HepG2 (cell line): ENCODE results near the gene DMKN. TPM values are rescaled to one million over a fixed set of nuclear protein-coding genes. Genes with fewer than 3 reads are reported as not detected.

Experiments
- FOXK1 ChIP-seq: sonication (generic); formaldehyde crosslinking; IDR thresholded peaks from 2 replicates; pipeline ENCODE4 v1.4.0; 2020; ENCODE audit warnings: low read depth, missing genetic modification reagents, borderline replicate concordance
- GABPA ChIP-seq, 2 experiments: IDR thresholded peaks; 2 replicates each; pipeline ENCODE4 v1.6.1; 2011 to 2016; ENCODE audit warnings: low read depth in 2 of 2, low read length in 1 of 2, missing biosample characterization in 1 of 2, missing genetic modification characterization in 1 of 2
- GZF1 ChIP-seq: sonication (generic); formaldehyde crosslinking; IDR thresholded peaks from 2 replicates; pipeline ENCODE4 v1.5.1; 2020; ENCODE audit warnings: mild to moderate bottlenecking, missing genetic modification reagents
- KDM1A ChIP-seq: IDR thresholded peaks from 2 replicates; pipeline ENCODE4 v1.6.1; 2016; ENCODE audit warnings: missing compliant biosample characterization
- MYC ChIP-seq: sonication (generic); formaldehyde crosslinking; IDR thresholded peaks from 2 replicates; pipeline ENCODE4 v1.9.0; 2021; ENCODE audit warnings: missing genetic modification reagents, borderline replicate concordance
- NCOA1 ChIP-seq: sonication (generic); formaldehyde crosslinking; IDR thresholded peaks from 2 replicates; pipeline ENCODE4 v1.9.0; 2021; ENCODE audit warnings: missing genetic modification reagents
- NFKB2 ChIP-seq: sonication (generic); formaldehyde crosslinking; IDR thresholded peaks from 2 replicates; pipeline ENCODE4 v1.4.0; 2020; ENCODE audit warnings: missing genetic modification reagents, borderline replicate concordance
- SIX1 ChIP-seq: sonication (generic); formaldehyde crosslinking; IDR thresholded peaks from 2 replicates; pipeline ENCODE4 v1.4.0; 2020; ENCODE audit warnings: missing genetic modification reagents, borderline replicate concordance
- SMARCE1 ChIP-seq: fragments of 450-650 bp; IDR thresholded peaks from 2 replicates; pipeline ENCODE4 v1.6.1; 2017; ENCODE audit warnings: borderline replicate concordance
- SNAI1 ChIP-seq: sonication (generic); formaldehyde crosslinking; IDR thresholded peaks from 2 replicates; pipeline ENCODE4 v1.5.0; 2020; ENCODE audit warnings: mild to moderate bottlenecking, missing genetic modification reagents, borderline replicate concordance
- SP4 ChIP-seq: sonication (generic); formaldehyde crosslinking; IDR thresholded peaks from 2 replicates; pipeline ENCODE4 v1.8.1; 2023; ENCODE audit warnings: mild to moderate bottlenecking, missing genetic modification reagents
- THAP7 ChIP-seq: sonication (generic); formaldehyde crosslinking; IDR thresholded peaks from 2 replicates; pipeline ENCODE4 v1.8.1; 2023; ENCODE audit warnings: mild to moderate bottlenecking, missing genetic modification reagents
- ZNF282 ChIP-seq: fragments of 450-650 bp; IDR thresholded peaks from 2 replicates; pipeline ENCODE4 v1.6.1; 2018; ENCODE audit not compliant: partially characterized antibody
- ZNF512 ChIP-seq: sonication (generic); formaldehyde crosslinking; IDR thresholded peaks from 2 replicates; pipeline ENCODE4 v1.4.0; 2020; ENCODE audit warnings: mild to moderate bottlenecking, missing genetic modification reagents
- ZNF564 ChIP-seq: sonication (generic); formaldehyde crosslinking; IDR thresholded peaks from 2 replicates; pipeline ENCODE4 v1.8.1; 2023; ENCODE audit warnings: mild to moderate bottlenecking, missing genetic modification reagents
- ZNF740 ChIP-seq: sonication (generic); formaldehyde crosslinking; IDR thresholded peaks from 2 replicates; pipeline ENCODE4 v1.4.0; 2020; ENCODE audit warnings: missing genetic modification reagents
- ZNF781 ChIP-seq: sonication (generic); formaldehyde crosslinking; IDR thresholded peaks from 2 replicates; pipeline ENCODE4 v1.5.1; 2020; ENCODE audit warnings: borderline replicate concordance, mild to moderate bottlenecking, missing genetic modification reagents; ENCODE audit errors: not compliant biosample characterization
- ZSCAN12 ChIP-seq: sonication (generic); formaldehyde crosslinking; IDR thresholded peaks from 2 replicates; pipeline ENCODE4 v1.9.0; 2021; ENCODE audit warnings: mild to moderate bottlenecking, missing genetic modification reagents
- ZSCAN21 ChIP-seq: sonication (generic); formaldehyde crosslinking; IDR thresholded peaks from 2 replicates; pipeline ENCODE4 v1.8.0; 2022; ENCODE audit warnings: mild to moderate bottlenecking, missing genetic modification reagents, moderate library complexity, borderline replicate concordance
- polyA plus RNA-seq, 8 experiments: library from polyadenylated mRNA; depleted of rRNA in 3 of 8; stranded (reverse) in 7 of 8; unstranded in 1 of 8; fragments of >200 nt; fragmentation: Illumina TruSeq in 4 of 8; extraction: Trizol in 4 of 8; gene quantifications; 2 replicates each; pipeline versions ENCODE4 v1.2.1 to v1.2.3, GENCODE V29; 2011 to 2016; ENCODE audit warnings: low read depth in 4 of 8, missing spikeins in 1 of 8, mixed read lengths in 1 of 8; ENCODE audit not compliant: insufficient read depth in 1 of 8
- total RNA-seq, 5 experiments: library from RNA; depleted of rRNA; stranded (reverse); fragments of >200 nt; fragmentation: Illumina TruSeq; extraction: Trizol; gene quantifications; 2 replicates each; pipeline ENCODE4 v1.2.3, GENCODE V29; 2016; ENCODE audit warnings: low read depth in 1 of 5
- TF ChIP-seq, protein P1 (sequence below): sonication (generic); formaldehyde crosslinking; IDR thresholded peaks from 2 replicates; pipeline ENCODE4 v1.8.0; 2022; ENCODE audit warnings: mild to moderate bottlenecking, missing genetic modification reagents; ENCODE audit not compliant: insufficient replicate concordance
- TF ChIP-seq, protein P2 (sequence below): IDR thresholded peaks from 2 replicates; pipeline ENCODE4 v1.6.1; 2016; ENCODE audit warnings: low read depth
- TF ChIP-seq, protein P3 (sequence below): sonication (generic); formaldehyde crosslinking; IDR thresholded peaks from 2 replicates; pipeline ENCODE4 v1.5.1; 2020; ENCODE audit warnings: missing genetic modification reagents, mild to moderate bottlenecking, borderline replicate concordance

DMKN gene
- total and polyA plus RNA-seq, 2 of the 13 experiments (the other 11 are each of a cell fraction or from before 2014, with no cell fraction given), result 50.8 to 57.1 TPM

GRCh38 chr19:35545001-35545854, 31.8 kb upstream of the DMKN start, which contains the start of gene TMEM147 (continued):
- TF ChIP-seq THAP7, result no peak
- peak; percentile 73; the same call in 1 of the 2 replicates for TF ChIP-seq NFKB2
- peak; percentile 76; the same call in 1 of the 2 replicates for TF ChIP-seq ZNF564 (CRISPR knock-in tag)
- no peak for TF ChIP-seq SIX1 (CRISPR knock-in tag)
- no peak for TF ChIP-seq ZNF512 (CRISPR knock-in tag)
- peak; percentile 62 for TF ChIP-seq FOXK1 (CRISPR knock-in tag)
- no peak for TF ChIP-seq NCOA1 (CRISPR knock-in tag)
- 0 out of 2 replicates have a peak, but pooled peaks have one; percentile 57 for TF ChIP-seq ZNF740 (CRISPR knock-in tag)
- peak; percentile 40 for TF ChIP-seq ZNF781
- TF ChIP-seq, protein P1, sequence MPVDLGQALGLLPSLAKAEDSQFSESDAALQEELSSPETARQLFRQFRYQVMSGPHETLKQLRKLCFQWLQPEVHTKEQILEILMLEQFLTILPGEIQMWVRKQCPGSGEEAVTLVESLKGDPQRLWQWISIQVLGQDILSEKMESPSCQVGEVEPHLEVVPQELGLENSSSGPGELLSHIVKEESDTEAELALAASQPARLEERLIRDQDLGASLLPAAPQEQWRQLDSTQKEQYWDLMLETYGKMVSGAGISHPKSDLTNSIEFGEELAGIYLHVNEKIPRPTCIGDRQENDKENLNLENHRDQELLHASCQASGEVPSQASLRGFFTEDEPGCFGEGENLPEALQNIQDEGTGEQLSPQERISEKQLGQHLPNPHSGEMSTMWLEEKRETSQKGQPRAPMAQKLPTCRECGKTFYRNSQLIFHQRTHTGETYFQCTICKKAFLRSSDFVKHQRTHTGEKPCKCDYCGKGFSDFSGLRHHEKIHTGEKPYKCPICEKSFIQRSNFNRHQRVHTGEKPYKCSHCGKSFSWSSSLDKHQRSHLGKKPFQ, result no peak
- TF ChIP-seq KDM1A (CRISPR knock-in tag), result no peak
- TF ChIP-seq SNAI1, result no peak
- TF ChIP-seq MYC (CRISPR knock-in tag), result peak; percentile 89
- TF ChIP-seq GZF1 (CRISPR knock-in tag), result peak; percentile 58; the same call in 1 of the 2 replicates
- TF ChIP-seq, protein P2, sequence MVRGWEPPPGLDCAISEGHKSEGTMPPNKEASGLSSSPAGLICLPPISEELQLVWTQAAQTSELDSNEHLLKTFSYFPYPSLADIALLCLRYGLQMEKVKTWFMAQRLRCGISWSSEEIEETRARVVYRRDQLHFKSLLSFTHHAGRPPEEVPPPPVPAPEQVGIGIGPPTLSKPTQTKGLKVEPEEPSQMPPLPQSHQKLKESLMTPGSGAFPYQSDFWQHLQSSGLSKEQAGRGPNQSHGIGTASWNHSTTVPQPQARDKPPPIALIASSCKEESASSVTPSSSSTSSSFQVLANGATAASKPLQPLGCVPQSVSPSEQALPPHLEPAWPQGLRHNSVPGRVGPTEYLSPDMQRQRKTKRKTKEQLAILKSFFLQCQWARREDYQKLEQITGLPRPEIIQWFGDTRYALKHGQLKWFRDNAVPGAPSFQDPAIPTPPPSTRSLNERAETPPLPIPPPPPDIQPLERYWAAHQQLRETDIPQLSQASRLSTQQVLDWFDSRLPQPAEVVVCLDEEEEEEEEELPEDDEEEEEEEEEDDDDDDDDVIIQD (CRISPR knock-in tag), result no peak
- peak; percentile 65 for TF ChIP-seq GABPA (IDR thresholded peaks at IDR 0.05; ENCODE audit: low read depth, low read length)
- peak; percentile 85 for TF ChIP-seq GABPA (CRISPR knock-in tag; IDR thresholded peaks at IDR 0.05; ENCODE audit: low read depth)
- TF ChIP-seq ZNF282, result no peak
- peak; percentile 52; the same call in 1 of the 2 replicates for TF ChIP-seq ZSCAN21
- TF ChIP-seq SMARCE1, result no peak
- TF ChIP-seq, protein P3, sequence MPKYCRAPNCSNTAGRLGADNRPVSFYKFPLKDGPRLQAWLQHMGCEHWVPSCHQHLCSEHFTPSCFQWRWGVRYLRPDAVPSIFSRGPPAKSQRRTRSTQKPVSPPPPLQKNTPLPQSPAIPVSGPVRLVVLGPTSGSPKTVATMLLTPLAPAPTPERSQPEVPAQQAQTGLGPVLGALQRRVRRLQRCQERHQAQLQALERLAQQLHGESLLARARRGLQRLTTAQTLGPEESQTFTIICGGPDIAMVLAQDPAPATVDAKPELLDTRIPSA (CRISPR knock-in tag), result no peak
- peak; percentile 84 for TF ChIP-seq SP4 (CRISPR knock-in tag)
- TF ChIP-seq ZSCAN12, result peak; percentile 69; the same call in 1 of the 2 replicates
